ENCODE measurements around the gene PTPRN.
"Not testable (repeated sequence)": the region's sequence is repeated elsewhere in the genome, so short reads cannot be mapped to it uniquely, and the experiment has no call there.

The PTPRN gene

DNA sequence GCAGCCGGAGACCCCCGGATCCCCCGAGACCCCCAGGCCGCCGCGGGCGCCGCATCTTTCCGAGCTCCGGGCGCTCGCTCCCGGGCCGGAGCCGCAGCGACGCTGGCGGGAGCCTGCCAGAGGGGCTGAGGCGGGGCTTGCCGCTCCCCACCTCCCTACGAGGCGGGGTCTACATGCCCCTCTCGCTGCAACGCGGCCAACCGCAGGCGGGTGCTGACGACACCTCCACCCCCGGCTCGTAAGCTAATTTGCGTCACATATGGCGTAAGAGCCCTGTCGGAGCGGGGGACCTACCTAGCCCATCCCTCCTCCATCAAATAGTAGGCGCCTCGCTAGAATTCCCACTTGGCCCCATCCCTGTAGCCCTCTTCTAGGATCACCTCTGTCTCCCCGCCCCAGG is at the start of gene PTPRN:
TSS of gene PTPRN (minus strand) at position 124 of the 400 bp plus-strand sequence. CDS start at position 55, 69 bp downstream.
- peak in 1 of 14 donors; percentile 65 for DNase-seq

- DNase-seq = no peak
These were observed 49.2 kb upstream of the PTPRN start for GRCh38 chr2:219358170-219359075.

DNA sequence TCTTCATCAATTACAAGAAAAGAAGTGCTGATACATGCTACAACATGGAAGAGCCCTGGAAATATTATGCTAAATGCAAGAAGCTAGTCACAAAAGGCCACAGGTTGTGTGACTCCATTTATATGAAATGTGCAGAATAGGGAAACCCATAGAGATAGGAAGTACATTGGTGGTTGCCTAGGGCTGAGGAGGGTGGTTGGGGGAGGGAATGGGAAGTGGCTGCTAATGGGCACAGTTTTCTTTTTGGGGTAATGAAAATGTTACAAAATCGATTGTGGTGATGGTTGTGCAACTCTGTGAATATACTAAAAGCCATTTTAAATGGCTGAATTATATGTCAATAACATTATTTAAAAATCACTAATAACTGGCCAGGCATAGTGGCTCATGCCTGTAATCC is 47.6 kb upstream of the PTPRN start:
- no peak for DNase-seq

GRCh38 chr2:219354582-219354981 is 45.4 kb upstream of the PTPRN start:
- DNase-seq = no peak

DNA sequence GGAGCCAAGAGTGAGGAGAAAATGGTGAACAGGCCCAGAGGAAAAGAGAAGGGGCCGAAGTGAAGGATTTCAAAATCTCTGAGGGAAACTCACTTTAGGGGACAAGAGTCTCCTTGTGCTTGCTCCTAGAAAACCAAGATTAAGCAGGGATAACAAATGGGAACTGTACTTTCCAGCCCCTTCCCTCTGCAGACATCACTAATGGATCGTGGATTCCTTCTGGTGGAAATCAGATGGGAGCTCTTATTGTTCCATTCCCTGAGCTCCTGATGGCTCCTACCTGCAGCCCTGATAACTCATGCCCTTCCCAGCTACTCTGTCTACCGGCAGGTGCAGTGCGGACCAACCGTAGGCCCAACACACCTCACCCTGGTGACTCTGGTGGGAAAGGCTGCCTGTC is 43.9 kb upstream of the PTPRN start:
- DNase-seq = no peak

GRCh38 chr2:219352448-219353023 is 43.3 kb upstream of the PTPRN start:
- DNase-seq = peak in 9 of 14 donors; percentile 3 to 69 (median 35)

DNA sequence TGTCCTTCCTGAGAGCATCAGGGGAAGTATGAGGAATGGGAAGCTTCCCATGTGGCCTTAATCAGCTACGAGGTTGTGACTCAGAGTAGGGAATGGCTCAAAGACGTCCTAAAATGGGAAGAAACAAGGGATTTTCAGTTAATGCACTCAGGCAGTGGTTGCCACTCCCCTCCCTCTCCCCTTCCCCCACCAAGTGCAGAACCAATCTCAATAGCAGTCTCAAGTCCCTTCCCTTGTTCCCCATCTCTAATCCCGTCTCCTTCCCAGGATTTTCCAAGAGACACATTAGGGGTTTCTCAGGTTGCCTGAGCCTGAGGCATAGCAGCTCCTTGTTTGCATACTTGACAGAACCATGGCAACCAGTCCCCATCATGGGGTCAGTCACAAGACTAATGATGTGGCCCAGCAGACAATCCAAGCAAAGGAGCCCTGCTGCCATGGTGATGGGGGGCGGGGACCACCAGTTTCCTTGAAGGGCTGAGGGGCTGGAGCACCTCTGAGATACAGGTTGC is 41.6 kb upstream of the PTPRN start:
- DNase-seq = no peak

GRCh38 chr2:219350215-219350614 is 41.0 kb upstream of the PTPRN start:
- no peak for DNase-seq

GRCh38 chr2:219344751-219345430 is 35.7 kb upstream of the PTPRN start:
- peak in 9 of 14 donors; percentile 11 to 50 (median 35) for DNase-seq

- no peak for DNase-seq
These were observed 26.2 kb upstream of the PTPRN start for GRCh38 chr2:219335373-219335786.

- DNase-seq = no peak
These were observed 24.9 kb upstream of the PTPRN start for GRCh38 chr2:219334076-219334475.

GRCh38 chr2:219332542-219332941 is 23.3 kb upstream of the PTPRN start, which contains the start of gene RESP18:
Gene RESP18, minus strand, starts transcription at chr2:219332744.
- DNase-seq = no peak

DNA sequence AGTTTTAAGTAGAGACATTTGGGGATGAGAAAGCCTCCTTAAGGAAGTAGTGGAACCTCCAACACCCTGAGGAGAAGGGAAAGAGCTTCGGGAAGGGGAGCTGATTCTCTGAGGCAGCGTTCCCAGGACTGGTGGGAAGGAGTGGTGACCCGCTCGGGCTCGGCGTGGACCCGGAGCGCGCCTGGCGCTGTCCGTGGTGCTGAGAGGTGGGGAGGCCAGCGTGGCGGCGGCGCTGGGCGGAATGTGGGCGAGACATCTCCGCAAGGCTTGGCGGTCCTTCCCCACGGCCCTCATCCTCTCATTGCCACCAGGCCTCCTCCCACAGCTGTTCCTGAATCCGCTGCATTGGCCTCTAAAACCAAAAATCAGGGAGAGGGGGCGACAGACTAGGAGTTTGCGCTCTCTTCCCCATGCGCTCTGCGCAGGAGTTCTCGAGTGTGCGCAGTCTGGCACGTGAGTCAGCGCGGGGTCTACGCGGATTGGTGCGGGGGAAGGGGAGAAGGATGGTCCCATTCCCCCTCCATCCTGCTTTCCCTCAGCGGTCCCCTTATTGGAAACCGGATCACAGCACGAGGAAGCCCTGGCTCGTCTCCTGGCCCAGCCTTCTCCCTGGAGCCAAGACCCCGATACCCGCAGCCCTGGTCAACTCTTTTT is 22.5 kb upstream of the PTPRN start:
- peak in 2 of 14 donors; percentile 4 to 30 for DNase-seq

DNA sequence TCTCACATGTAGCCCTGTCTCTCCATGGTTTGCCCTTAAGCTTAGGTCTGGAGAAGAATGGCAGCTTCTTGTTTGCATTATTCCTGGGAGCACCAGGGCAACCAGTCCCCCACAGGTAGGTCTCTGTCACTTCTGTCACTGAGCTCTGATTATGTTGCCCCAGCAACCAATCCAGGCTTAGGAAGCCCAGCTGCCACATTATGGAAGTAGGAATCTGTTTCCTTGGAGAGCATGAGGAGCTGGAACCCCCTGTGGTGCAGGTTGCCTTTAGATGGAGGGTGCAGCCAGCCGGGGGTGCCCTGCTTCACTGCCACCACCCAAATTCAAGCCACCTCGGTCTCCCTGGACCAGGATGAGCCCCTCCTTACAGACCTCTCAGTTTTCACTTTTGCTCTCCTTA is 18.5 kb upstream of the PTPRN start:
- no peak for DNase-seq

- DNase-seq = no peak
These were observed 16.6 kb upstream of the PTPRN start for GRCh38 chr2:219325657-219326315.

DNA sequence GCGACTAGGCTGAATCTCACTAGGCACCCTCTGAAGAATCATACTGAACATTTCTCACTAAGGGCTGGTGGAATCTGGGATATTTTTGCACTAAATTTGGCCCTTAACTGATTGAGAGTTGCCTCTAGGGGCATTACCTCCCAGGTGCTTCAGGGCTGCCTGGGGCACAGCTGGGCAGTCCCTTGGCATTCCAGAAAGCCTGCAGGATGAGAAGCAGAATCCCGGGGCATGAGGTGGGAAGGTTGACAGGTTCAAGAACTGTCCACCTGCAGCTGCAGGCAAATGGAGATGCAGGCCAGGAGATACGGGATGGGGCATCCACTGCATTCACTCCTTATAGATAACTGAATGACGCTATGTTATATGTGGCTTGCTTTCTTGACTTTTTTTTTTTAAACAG is 15.9 kb upstream of the PTPRN start:
- DNase-seq = no peak

DNA sequence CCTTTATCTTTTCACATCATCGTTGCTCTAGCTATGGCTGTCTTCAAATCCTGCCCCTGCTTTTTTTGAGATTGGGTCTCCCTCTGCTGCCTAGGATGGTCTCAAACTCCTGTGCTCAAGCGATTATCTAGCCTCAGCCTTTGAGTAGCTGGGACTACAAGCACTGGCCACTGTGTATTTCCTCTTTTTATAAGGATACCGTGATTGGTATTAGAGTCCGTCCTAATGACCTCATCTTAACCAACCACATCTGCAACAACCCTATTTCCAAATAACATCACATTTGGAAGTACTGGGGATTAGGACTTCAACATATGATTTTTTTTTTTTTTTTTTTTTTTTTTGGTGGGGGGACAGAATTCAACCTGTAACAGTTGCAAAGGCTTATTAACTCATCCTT is 14.2 kb upstream of the PTPRN start:
- DNase-seq = no peak

DNA sequence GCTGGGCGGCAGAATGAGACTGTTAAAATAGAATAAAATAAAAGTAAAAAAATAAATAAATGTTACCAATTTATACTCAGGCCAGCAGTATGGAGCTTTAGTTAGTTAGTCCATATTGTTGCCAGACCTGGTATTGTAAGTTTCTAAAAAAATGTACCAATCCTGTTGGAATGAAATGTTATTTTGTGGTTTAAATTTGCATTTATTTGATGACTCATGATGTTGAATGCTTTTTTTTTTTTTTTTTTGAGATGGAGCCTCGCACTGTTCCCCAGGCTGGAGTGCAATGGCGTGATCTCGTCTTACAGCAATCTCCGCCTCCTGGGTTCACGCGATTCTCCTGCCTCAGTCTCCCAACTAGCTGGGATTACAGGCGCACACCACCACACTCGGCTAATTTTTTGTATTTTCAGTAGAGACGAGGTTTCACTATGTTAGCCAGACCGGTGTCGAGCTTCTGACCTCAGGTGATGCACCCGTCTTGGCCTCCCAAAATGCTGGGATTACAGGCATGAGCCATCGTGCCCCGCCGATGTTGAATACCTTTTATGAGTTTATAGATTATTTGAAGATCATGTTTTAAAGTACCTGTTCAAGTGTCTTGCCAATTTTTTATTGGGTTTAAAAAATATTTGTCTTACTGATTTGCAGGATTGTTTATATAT is 5.7 kb upstream of the PTPRN start:
- DNase-seq = no peak

GRCh38 chr2:219312683-219313263 is 3.6 kb upstream of the PTPRN start:
- not testable (repeated sequence) for DNase-seq

- peak in 6 of 14 donors; percentile 14 to 63 (median 20) for DNase-seq
These were observed 779 bp downstream of the PTPRN start for GRCh38 chr2:219308142-219309101.

All from C1 segment of cervical spinal cord (tissue), 14 donors.